Activated CD8-positive, alpha-beta memory T cell treated with anti-CD3 and anti-CD28 coated beads for 48 hours (primary cell): ENCODE results near the gene ARHGAP10.
"Not testable (repeated sequence)": the region's sequence is repeated elsewhere in the genome, so short reads cannot be mapped to it uniquely, and the experiment has no call there.

ENCODE experiments used
- DNase-seq, 3 experiments: peaks; one replicate each; pipeline ENCODE4 v3.0.0-alpha.2; 2020; ENCODE audit warnings: low read depth in 2 of 3, low spot score in 2 of 3

ARHGAP10 gene

DNA sequence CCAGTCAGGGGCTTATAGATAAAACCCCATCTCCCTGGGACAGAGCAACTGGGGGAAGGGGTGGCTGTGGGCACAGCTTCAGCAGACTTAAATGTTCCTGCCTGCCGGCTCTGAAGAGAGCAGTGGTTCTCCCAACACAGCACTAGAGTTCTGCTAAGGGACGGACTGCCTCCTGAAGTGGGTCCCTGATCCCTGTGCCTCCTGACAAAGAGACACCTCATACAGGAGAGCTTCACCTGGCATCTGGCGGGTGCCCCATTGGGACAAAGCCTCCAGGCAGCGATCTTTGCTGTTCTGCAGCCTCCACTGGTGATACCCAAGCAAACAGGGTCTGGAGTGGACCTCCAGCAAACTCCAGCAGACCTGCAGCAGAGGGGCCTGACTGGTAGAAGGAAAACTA, 351.2 kb downstream of the ARHGAP10 start:
- not testable (repeated sequence) for DNase-seq

- no peak for DNase-seq
Measured at GRCh38 chr4:148089624-148090023, 357.7 kb downstream of the ARHGAP10 start.

DNA sequence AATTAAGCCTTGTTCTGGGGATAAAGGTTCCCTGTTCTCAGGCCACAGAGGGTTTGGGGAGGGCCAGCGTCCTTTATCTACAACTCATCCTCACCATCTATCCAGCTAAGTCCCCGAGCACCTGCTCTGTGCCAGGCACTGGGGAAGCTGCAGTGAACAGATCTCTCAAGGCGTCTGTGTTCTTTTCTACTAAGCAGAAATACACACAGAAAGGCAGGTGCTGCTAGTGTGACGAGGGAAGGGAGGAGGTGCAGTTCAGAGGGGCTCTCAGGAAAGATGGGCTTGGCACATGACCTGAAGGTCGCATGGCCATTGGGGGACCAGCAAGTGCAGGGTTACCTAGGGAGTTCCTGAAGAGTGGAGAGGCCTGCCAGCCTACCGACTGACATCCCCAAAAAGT, 358.1 kb downstream of the ARHGAP10 start:
- no peak for DNase-seq

DNA sequence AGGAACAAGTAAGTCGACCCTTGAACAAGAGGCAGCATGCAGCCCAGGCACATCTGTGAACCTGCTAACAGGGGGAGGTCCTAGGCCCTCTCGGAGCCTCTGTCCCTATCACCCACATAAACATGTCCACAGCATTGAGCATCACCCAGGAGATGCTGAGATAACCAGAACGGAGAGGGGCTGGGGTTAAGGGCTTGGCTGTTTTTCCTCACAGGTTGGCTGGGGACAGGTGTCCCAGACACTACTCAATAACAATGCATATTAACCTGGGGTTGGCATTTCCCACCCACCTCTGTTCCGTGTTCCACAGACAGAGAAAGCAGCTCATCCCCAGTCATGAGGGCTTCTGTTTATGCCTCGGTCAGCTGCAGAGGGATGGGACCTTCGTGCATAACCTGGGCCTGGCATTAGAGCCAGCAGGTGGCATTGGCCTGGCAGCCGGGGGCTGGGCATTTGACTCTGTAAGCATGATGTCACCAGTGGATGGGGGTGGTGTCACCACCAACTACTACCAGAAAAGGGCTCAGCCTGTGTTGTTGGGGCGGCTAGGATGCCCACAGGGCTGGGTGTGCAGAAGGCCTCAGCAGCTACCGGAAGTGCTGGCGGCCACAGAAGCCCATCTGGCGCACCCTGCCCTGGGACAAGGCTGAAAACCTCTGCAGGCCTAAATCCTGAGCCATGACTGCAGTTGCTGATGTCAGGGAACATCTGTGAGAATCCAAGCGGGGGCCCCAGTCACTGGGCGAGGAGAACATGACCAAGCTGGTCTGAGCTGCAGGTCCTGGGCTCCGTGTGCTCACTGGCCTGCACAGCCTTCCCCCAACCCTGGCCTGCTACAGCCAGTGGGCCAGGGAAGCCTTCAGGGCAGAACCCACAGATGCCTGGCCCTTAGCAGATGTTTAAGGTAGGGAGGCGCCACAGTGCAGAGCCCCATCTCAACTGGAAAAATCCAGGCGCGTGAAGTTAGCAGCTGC, 358.9 kb downstream of the ARHGAP10 start:
- DNase-seq, result no peak

DNA sequence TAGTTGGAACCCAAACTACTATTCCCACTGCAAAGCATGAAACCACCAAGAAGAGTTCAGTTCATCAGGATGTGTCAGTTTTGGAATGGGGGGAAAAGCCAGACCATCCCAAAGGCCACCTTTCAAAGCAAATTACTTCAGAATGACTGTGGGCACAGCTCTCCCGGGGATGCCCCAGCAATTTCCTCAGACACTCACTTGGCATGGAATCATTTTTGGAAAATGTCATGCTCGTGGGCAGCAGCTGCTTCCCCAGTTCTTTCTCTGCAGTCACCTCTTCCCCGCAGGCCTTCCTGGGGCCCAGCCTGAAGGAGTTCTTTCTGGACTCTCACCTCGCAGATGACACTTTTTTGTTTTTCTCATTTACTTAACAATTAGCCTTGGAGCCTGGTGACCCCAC, 360.0 kb downstream of the ARHGAP10 start:
- DNase-seq, result no peak

- DNase-seq, result no peak
Measured at GRCh38 chr4:148092316-148093014, 360.6 kb downstream of the ARHGAP10 start.

DNA sequence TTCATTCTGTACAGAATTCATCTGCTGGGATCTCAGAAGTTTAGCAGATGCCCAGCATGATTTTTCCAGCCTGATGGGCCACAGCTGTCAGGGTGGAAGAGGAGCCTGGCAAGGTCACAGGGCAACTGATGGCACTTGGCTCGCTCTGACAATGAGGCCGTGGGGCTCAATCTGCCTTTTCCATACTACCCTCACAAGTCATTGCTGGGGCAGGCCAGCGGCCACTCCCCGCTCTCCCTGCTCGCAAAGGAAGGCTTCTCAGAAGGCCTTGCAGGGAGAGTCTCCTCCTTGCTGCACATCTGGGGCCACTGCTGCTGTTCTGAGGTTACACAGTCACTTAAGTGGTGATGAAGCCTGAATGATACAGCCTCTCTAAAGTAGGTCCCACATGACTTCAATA, 361.2 kb downstream of the ARHGAP10 start:
- DNase-seq, result no peak

- no peak for DNase-seq
Measured at GRCh38 chr4:148094149-148094548, 362.3 kb downstream of the ARHGAP10 start.

DNA sequence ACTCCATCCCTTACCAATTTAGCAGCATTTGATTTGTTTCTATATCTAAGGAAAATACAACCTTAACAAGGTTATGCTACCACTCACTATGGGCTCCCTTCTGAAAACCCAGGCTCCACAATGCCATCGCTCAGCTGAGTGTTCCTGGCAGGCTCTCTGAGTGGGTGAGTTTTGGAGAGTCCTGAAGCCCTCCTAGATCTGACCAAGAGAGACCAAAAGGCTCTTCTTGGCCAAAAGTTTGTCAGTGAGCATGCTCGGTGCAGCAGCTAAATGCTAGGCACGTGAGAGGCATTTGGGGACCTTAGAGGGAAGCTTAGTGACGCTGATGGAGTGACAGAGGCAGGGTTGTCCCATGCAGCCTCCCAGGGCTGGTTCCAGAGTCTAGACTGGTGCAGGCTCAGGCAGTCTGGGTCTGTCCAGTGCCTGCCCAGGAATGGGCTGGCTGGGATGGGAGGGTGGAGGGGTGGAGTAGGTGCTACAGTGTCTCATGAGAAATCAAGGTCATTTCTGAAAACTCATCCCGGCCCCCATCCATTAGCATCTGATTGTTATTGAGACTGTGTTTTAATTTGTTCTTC, 363.5 kb downstream of the ARHGAP10 start:
- no peak for DNase-seq

- no peak for DNase-seq
Measured at GRCh38 chr4:148097801-148098200, 365.9 kb downstream of the ARHGAP10 start.

- no peak for DNase-seq
Measured at GRCh38 chr4:148101235-148101634, 369.3 kb downstream of the ARHGAP10 start.

GRCh38 chr4:148101790-148102189, 369.9 kb downstream of the ARHGAP10 start:
- DNase-seq, result no peak

DNA sequence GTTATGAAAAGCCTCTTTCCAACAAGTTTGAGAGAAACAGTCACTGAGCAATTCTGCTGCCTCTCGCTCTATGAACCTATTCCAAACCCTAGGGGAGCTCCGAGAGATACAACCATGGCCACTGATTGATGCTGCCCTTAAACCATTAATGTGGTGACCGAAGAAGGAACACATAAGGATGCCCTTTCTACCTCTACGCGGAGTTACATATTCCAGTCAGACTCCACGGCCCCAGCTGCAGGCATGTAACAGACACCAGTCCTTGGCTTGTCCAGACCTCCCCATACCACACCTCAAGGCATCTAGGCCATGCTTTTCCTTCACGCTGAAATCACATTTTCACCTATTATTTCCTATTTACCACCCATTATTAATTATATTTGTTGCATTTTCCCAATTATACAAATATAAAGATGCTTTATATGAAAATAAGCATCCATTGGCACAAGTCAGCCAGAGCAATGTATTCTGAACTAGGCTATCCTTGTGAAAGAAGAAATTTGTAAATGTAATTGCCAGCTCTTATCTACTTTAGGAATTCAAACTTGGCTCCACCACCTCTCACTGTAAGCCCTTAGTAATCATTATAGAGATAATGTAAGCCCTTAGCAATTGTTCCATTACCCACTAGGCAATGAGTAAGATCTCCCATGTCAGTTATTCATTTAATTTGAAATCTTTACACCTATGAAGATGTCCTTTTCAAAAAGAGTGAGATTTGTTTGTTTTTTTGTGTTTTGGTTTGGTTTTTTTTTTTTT, 371.9 kb downstream of the ARHGAP10 start:
- DNase-seq, result no peak

GRCh38 chr4:148108766-148109165, 376.9 kb downstream of the ARHGAP10 start:
- DNase-seq, result no peak

DNA sequence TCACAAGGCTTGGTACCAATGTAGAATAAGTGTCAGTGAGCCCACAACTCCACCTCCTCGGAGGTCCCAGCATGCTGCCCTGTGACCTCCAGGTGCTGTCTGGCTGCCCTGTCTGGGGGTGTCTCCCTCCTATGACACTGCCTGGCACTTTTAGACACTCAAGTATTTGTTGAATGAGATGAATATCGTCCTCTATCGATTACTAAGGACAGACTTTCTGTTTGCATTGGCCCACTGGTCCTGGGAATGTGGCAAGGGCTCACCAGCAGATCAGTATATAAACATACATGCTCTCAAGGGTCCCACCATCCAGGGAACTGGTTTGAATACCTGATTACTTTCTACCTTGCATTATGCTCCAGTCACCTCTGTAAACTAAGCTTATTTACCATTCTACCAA, 377.3 kb downstream of the ARHGAP10 start:
- no peak for DNase-seq

- DNase-seq, result no peak
Measured at GRCh38 chr4:148110169-148110568, 378.3 kb downstream of the ARHGAP10 start.

DNA sequence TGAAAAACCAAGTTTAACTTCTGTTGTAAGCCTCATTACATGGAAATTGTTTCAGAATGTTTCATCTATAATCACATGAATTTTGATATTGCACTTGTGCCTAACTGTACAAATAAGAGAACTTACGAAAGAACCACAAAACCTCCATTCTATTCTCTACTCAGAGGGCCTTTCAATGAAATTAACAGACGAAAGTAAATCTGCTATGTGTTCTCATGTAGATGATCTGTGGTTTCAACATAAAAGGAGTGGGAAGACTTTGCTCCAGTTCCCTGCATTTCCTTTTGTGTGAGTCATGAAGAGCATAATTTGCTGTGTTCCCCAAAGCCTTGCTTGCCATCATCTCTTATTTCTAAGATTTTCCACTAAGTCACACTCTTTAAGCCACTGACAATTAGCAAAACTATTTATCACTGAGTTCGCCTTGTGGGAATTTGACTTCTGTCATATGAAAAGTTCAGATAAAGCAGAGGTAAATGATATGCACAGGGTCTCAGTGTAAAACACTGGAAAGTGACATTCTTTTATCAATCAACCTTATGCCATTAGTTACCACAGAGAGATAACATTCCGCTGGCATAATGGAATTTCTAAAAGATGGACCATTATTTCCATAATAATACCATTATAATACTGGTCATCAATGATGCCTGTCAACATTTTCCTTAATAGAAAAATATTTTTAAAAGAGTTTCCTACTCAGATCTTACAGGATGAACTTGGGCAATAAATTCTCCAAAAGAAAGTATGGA, 380.5 kb downstream of the ARHGAP10 start:
- no peak for DNase-seq

DNA sequence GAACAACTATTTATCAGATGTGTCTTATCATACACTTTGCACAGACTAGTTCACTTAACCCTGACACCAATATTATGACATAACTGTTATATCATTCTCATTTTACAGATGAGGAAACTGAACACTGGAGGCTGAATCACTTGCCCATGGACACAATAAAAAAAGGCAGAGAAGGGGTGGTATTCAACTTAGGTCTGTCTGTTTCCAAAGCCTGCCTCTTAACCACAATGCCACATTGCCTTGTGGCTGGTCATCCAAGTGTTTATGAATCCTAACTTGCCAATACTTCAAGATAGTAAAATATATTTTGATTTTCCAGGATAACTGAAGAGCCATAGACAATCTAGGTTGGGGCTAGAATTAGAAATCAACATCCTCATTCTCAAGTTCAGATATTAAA, 382.5 kb downstream of the ARHGAP10 start:
- DNase-seq, result no peak

DNA sequence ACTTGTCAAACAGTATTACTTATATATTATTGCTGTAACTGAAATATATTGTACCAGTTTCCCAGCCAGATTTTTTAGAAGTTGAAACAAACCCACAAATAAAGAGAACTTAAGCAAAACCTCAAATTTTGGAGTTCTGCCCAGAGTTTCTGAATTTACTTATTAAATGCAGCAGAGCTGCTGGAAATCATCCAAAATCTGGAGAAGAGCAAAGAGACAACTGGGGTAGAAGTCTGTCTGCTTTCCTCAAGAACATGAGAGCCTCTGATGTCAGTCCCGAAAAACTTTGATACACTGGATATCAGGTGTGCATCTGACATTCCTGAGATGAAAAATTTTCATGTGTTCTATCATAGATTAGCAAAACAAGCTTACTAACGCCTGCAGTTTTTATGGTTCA, 384.4 kb downstream of the ARHGAP10 start:
- no peak for DNase-seq

DNA sequence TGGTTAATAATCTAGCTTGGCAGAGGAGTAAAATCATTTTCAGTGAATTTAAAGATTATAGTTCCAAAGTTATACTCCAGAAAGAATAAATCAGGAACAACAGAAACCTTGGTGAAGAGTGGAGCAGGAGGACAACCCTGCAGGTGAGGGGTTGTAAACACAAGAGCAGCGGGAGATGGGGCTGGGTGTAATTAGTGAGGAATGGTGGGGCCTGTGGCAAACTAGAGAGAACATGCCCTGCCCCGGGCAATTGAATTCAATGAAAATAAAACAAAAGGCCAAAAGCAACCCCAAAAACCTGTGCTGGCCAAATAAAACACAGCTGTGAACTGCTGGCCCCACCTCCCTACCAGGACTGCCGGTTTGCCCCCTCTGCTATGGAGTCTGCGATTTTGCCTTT, 385.1 kb downstream of the ARHGAP10 start:
- no peak for DNase-seq

GRCh38 chr4:148118179-148118578, 386.3 kb downstream of the ARHGAP10 start:
- no peak for DNase-seq
